WTC11 (cell line): ENCODE results near the gene GAPDHS.

Experiments used
- NR3C1 ChIP-seq: sonication (generic); formaldehyde crosslinking; conservative IDR thresholded peaks from 2 replicates; pipeline ENCODE4 v1.8.1; 2023; ENCODE audit warnings: low read depth, mild to moderate bottlenecking, missing genetic modification reagents
- ZBTB21 ChIP-seq: sonication (generic); formaldehyde crosslinking; IDR thresholded peaks from 2 replicates; pipeline ENCODE4 v1.8.1; 2023; ENCODE audit warnings: mild to moderate bottlenecking, missing genetic modification reagents, borderline replicate concordance
- TF ChIP-seq, protein P1 (sequence below): fragments of 200-600 bp; IDR thresholded peaks from 2 replicates; pipeline ENCODE4 v1.8.0; 2022; ENCODE audit warnings: antibody characterized with exemption
- TF ChIP-seq, protein P2 (sequence below): sonication (generic); formaldehyde crosslinking; conservative IDR thresholded peaks from 2 replicates; pipeline ENCODE4 v1.8.1; 2022; ENCODE audit warnings: mild to moderate bottlenecking, missing genetic modification reagents
- TF ChIP-seq, protein P3 (sequence below): sonication (generic); formaldehyde crosslinking; IDR thresholded peaks from 2 replicates; pipeline ENCODE4 v1.8.1; 2022; ENCODE audit warnings: mild to moderate bottlenecking, missing genetic modification reagents, moderate library complexity, borderline replicate concordance

DNA sequence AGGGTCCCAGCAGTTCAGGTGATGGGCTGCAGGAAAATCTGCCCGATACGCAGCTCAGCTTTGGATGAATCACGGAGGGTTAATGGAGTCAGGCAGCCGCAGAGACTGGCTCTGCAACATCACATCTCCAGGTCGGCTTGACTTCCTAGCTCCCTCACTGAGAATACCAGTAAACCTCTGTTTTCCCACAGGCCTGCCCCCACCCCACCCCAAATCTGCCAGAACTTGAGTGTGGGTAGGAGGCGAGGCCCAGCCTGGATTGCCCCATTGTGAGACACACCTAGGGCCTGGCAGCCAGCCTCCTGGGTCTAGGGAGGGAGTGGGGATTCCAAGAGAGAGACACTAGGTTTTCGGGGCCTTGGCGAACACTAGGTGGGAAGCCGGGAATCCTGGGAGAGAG, 39.3 kb upstream of the GAPDHS start:
- TF ChIP-seq, protein P1, sequence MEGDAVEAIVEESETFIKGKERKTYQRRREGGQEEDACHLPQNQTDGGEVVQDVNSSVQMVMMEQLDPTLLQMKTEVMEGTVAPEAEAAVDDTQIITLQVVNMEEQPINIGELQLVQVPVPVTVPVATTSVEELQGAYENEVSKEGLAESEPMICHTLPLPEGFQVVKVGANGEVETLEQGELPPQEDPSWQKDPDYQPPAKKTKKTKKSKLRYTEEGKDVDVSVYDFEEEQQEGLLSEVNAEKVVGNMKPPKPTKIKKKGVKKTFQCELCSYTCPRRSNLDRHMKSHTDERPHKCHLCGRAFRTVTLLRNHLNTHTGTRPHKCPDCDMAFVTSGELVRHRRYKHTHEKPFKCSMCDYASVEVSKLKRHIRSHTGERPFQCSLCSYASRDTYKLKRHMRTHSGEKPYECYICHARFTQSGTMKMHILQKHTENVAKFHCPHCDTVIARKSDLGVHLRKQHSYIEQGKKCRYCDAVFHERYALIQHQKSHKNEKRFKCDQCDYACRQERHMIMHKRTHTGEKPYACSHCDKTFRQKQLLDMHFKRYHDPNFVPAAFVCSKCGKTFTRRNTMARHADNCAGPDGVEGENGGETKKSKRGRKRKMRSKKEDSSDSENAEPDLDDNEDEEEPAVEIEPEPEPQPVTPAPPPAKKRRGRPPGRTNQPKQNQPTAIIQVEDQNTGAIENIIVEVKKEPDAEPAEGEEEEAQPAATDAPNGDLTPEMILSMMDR, result no peak
- TF ChIP-seq ZBTB21 (CRISPR knock-in tag) (no peak), NR3C1 (CRISPR knock-in tag) (no peak)
- TF ChIP-seq, protein P2, sequence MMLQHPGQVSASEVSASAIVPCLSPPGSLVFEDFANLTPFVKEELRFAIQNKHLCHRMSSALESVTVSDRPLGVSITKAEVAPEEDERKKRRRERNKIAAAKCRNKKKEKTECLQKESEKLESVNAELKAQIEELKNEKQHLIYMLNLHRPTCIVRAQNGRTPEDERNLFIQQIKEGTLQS (CRISPR knock-in tag), result no peak
- TF ChIP-seq, protein P3, sequence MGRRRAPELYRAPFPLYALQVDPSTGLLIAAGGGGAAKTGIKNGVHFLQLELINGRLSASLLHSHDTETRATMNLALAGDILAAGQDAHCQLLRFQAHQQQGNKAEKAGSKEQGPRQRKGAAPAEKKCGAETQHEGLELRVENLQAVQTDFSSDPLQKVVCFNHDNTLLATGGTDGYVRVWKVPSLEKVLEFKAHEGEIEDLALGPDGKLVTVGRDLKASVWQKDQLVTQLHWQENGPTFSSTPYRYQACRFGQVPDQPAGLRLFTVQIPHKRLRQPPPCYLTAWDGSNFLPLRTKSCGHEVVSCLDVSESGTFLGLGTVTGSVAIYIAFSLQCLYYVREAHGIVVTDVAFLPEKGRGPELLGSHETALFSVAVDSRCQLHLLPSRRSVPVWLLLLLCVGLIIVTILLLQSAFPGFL (CRISPR knock-in tag), result no peak
